H4 (cell line): ENCODE data around the gene DHX58. TPM values are rescaled to one million over a fixed set of nuclear protein-coding genes. Genes with fewer than 3 reads are reported as not detected.

Source experiments
- DNase-seq: peaks from one replicate; pipeline ENCODE4 v3.0.0-alpha.2; 2015; ENCODE audit warnings: low spot score
- total RNA-seq: library from RNA; depleted of rRNA; stranded (reverse); fragments of >200 nt; shearing (Covaris generic); gene quantifications from 2 replicates; pipeline ENCODE4 v1.2.3, GENCODE V29; 2014; rRNA removed

The DHX58 gene
- total RNA-seq, 1 experiment from 2014 or later = 7.5 TPM

GRCh38 chr17:42055496-42055895 lies 57.0 kb downstream of the DHX58 start:
- DNase-seq = no peak

GRCh38 chr17:42055027-42055426 lies 57.5 kb downstream of the DHX58 start:
- no peak for DNase-seq

DNA sequence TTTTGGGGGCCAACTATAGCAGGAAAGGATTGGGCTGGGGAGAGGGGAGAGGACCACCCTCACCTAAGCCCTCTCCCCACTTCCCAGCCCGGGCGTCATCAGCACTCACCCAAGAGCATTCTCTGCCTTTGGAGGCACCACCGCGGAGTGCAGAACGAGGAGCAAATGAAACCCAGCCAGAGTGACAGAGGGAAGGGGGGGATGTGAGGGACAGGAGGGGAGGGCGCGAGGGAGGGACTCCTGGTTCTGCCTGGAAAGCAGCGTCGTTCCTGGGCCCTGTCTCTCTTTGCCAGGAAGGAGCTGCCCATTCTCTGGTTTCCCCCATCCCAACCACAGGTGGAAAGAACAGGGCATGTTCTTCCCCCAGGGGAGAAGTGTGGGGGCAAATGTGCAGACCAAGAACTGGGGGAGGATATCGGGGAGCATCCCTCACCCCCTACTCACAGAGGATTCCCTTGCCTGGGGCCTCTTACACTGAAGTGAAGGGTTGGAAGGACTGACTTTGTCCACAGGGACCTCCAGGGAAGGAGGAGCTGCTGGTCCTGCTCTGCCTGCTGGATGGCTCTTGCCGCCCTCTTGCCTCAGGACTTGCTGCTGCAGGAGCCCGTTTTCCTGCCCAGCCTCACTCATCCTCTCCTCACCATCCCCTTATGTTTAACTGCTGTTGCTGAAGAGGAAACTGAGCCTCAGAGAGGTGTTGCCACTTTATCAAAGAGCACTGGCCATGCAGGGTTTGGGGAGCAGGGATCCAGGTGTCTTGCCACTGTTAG lies 58.6 kb downstream of the DHX58 start:
- no peak for DNase-seq

- DNase-seq = no peak
These were observed 60.1 kb downstream of the DHX58 start for GRCh38 chr17:42052346-42052877.

DNA sequence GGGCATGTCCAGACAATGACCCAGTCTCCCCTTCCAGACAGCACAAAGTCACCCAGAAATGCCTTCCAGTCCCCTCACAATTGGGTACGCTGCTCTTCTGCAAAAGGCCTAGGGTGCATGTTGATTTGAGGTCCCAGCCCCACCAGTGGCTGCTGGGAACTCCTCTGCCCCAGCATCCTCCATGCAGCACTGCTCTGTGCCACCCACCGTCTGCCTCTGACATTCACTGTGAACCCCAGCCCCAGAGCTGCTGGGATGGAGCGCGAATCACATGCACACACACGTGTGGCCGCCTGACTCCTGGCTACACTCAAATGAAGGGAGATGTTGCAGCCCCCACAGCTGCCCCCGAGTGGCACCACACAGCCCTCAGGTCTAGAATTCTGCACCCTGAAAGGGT lies 60.9 kb downstream of the DHX58 start:
- no peak for DNase-seq

Other genes starting within 250 kb of the DHX58 start
- gene KLHL11, start 247.3 kb downstream of the DHX58 start, total RNA-seq = 14.2 and 14.3 TPM in 2 replicates
- gene ACLY, start 193.8 kb downstream of the DHX58 start, total RNA-seq = 98.9 and 101 TPM in 2 replicates
- 1.2 and 1.4 TPM in 2 replicates for gene ODAD4, start 182.1 kb downstream of the DHX58 start, total RNA-seq
- gene CNP, start 145.9 kb downstream of the DHX58 start, total RNA-seq = 47.5 and 64.8 TPM in 2 replicates
- gene DNAJC7, start 95.3 kb downstream of the DHX58 start, total RNA-seq = 86.7 and 109 TPM in 2 replicates
- 23.9 and 36.9 TPM in 2 replicates for gene NKIRAS2, start 92.6 kb downstream of the DHX58 start, total RNA-seq
- 0.19 and 0.62 TPM in 2 replicates for gene C17orf113, start 62.1 kb downstream of the DHX58 start, total RNA-seq
- gene ZNF385C, start 14.2 kb downstream of the DHX58 start, total RNA-seq = 0.04 TPM in 1 of 2 replicates, not detected in the other
- gene KAT2A, start 8.7 kb upstream of the DHX58 start, total RNA-seq = 7.5 and 16.7 TPM in 2 replicates
- gene HSPB9, start 10.1 kb upstream of the DHX58 start, total RNA-seq = not detected in 2 replicates
- 67.3 and 79.9 TPM in 2 replicates for gene RAB5C, start 42.3 kb upstream of the DHX58 start, total RNA-seq
- gene KCNH4, start 68.4 kb upstream of the DHX58 start, total RNA-seq = 0.06 TPM in 1 of 2 replicates, not detected in the other
- gene HCRT, start 72.7 kb upstream of the DHX58 start, total RNA-seq = not detected in 2 replicates
- 1.5 and 1.9 TPM in 2 replicates for gene GHDC, start 81.8 kb upstream of the DHX58 start, total RNA-seq
- gene STAT5B, start 163.7 kb upstream of the DHX58 start, total RNA-seq = 13.7 and 25.0 TPM in 2 replicates
- 0.35 and 0.41 TPM in 2 replicates for gene STAT5A, start 175.8 kb upstream of the DHX58 start, total RNA-seq